WI38 (cell line): ENCODE measurements around the gene MESP2.

Experiments used
- H3K4me3 ChIP-seq: 2 replicates; pipeline ENCODE4 v1.5.1; 2011; ENCODE audit warnings: low read depth, mild to moderate bottlenecking, control low read depth, low read length
- CTCF ChIP-seq: IDR thresholded peaks from 2 replicates; pipeline ENCODE4 v1.5.1; 2012; ENCODE audit warnings: low read depth, mild to moderate bottlenecking, control low read depth, low read length

Gene MESP2

GRCh38 chr15:89776274-89777072, at the start of gene MESP2:
MESP2 (plus strand) TSS chr15:89776332; CDS start chr15:89776358, 26 bp downstream.
- peak within 1 kb of the TSS; percentile 45 for H3K4me3 ChIP-seq
- TF ChIP-seq CTCF, result peak; percentile 30

- no peak for TF ChIP-seq CTCF
- H3K4me3 ChIP-seq, result no peak overlapping the region
These were observed 47.9 kb upstream of the MESP2 start for GRCh38 chr15:89728254-89728653.

GRCh38 chr15:89731275-89731674, 44.9 kb upstream of the MESP2 start:
- H3K4me3 ChIP-seq, result no peak overlapping the region
- no peak for TF ChIP-seq CTCF

- TF ChIP-seq CTCF, result no peak
- no peak overlapping the region for H3K4me3 ChIP-seq
These were observed 43.5 kb upstream of the MESP2 start for GRCh38 chr15:89732451-89733172.

- no peak for TF ChIP-seq CTCF
These were observed 40.4 kb upstream of the MESP2 start for GRCh38 chr15:89735773-89736172.

GRCh38 chr15:89740137-89740536, 36.0 kb upstream of the MESP2 start:
- TF ChIP-seq CTCF, result peak; percentile 69
- H3K4me3 ChIP-seq, result no peak overlapping the region

More at GRCh38 chr15:89735773-89736172, 40.4 kb upstream of the MESP2 start:
- H3K4me3 ChIP-seq, result no peak overlapping the region

- no peak overlapping the region for H3K4me3 ChIP-seq
These were observed 33.1 kb upstream of the MESP2 start for GRCh38 chr15:89743011-89743410.

More at GRCh38 chr15:89743011-89743410, 33.1 kb upstream of the MESP2 start:
- TF ChIP-seq CTCF, result no peak
